ENCODE data around the gene JAG1. TPM values are rescaled to one million over a fixed set of nuclear protein-coding genes. Genes with fewer than 3 reads are reported as not detected.

JAG1 gene
- total RNA-seq, 1 experiment from 2014 or later, result 62.5 TPM

DNA sequence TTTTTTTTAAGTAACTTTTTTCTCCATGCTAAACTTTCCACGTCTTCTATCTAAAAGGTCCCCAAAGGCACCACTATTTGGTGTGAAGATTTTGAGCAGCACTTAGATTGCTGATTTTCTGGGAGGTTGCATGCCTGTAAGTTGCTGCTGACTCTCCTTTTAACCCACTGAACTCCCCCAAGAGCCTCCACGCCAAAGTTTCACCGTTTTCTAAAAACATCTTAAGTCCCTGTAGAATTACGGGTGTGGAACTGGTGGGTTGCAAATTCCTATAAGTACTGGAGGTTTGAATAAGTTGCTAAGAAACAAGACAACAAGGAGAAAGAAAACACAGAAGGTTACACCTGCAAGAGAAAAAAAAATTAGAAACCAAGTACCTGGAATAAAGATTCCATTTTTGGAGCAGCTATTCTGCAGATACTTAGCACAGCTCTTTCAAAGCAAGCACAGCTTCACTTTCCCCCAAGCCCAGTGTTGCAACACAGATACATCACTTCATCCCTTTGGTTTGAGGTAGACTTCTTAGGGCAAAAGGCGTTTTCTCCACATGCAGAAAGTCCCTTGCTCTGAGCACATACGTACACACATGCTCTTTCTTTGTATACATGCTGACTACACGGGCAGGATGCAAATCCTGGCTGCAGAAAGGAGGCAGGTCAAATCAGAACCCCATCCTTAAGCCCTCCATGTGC lies 5.0 kb downstream of the JAG1 start:
- DNase-seq (ENCODE audit: low read depth), result no peak

DNA sequence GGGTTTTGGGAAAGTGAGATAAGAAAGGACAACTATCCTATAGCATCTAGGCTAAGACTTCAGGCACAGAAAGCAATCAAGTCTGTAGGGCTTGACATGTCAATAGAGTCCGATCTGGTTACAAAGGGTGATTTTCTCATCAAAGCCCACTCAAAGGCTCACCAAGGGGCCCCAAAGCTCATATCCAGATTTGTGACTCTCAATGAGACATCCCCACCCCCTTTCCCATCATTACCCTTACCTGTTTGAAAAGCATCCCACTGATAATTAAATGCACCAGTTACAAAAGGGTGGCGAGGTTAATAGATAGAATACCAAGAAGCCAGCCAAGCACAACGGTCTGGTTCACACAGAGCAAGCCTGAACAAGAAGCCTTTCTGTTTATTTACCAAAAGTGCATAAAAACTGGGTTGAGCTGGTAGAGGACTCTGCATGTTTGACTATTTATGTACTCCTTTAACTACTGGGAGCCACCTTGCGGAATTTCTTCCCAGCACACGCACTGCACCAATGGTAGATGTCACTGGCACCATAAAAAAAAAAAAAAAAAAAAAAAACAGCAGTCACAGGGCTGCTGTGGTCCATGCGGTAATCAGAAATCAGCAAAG lies 6.1 kb downstream of the JAG1 start:
- DNase-seq (ENCODE audit: low read depth), result no peak

- DNase-seq (ENCODE audit: low read depth), result no peak
Measured at GRCh38 chr20:10667077-10667401, 6.8 kb downstream of the JAG1 start.

- no peak for DNase-seq (ENCODE audit: low read depth)
Measured at GRCh38 chr20:10666221-10667076, 7.3 kb downstream of the JAG1 start.

GRCh38 chr20:10665791-10666190 lies 8.0 kb downstream of the JAG1 start:
- DNase-seq (ENCODE audit: low read depth), result no peak

- DNase-seq (ENCODE audit: low read depth), result no peak
Measured at GRCh38 chr20:10665027-10665561, 8.7 kb downstream of the JAG1 start.

DNA sequence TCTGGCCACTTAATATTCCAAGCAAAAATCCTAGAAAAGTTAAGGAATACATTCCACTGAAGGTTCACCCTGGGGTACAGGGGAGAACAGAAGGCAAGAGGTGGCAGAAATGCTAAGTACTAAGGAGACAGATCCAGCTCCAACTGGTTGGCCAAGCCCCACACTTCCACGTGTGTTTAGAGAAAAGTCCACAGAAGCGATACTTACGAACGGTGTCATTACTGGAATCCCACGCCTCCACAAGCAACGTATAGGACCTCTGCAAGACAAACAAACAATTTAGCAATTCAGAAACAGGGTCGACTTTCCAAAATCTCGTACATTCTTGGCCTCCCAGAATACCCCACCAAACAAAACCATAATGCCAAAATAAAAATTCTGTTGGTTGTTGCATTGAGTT lies 10.0 kb downstream of the JAG1 start:
- DNase-seq (ENCODE audit: low read depth), result no peak

DNA sequence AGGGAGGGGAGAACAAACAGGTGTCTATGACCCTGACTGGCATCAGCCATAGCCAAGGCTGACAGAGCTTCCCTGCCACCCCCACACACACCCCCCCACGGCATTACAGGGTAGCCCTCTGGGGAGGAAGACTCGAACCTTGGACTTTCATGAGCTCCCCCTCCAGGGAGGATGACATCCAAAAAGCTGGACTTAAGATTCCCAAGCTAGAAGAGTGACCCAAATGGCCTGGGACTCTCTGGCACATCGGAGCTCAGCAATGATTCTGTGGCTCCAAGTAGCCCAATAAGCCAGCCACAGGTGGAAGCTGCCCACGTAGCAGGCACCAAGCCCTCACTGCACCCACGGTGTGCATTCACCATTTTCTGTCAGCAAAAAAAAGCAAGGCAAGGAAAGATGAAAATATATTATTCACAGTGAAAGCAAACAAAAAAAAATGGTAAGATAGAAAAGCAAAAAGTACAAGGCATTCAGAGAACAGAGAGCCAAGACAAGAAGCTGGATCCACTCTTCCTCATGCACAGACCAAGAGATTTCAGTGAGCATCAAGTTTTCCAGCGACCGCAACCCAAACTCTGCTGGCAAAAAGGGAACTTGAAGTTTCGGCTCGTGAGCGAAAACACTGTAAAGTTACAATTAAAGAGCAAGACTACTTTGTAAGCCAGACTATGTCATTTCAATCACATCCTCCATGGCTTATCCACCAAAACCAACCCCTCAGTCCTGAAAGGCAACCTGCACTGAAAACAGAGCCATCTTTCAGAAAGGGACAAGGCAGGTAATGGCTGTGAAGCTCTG lies 10.9 kb downstream of the JAG1 start:
- no peak for DNase-seq (ENCODE audit: low read depth)

GRCh38 chr20:10662151-10662550 lies 11.6 kb downstream of the JAG1 start:
- no peak for DNase-seq (ENCODE audit: low read depth)

DNA sequence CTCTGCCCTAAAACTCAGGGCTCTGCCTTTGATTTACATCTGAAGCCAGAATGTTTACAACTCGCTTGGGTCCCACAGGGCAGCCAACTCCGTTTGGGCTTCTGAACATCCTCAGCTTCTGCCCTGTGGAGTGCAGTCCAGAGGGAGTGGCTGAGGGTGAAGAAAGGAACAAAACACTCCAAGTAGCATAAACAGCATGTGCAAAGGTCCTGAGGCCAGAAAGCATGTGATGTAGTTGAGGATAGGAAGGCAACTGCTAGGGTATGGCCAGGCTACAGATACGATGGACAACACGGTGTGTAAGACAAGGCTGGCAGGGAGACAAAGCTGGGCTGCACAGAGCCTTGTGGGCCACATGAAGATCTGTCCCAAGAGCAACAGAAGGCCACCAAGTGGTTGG lies 12.5 kb downstream of the JAG1 start:
- no peak for DNase-seq (ENCODE audit: low read depth)

DNA sequence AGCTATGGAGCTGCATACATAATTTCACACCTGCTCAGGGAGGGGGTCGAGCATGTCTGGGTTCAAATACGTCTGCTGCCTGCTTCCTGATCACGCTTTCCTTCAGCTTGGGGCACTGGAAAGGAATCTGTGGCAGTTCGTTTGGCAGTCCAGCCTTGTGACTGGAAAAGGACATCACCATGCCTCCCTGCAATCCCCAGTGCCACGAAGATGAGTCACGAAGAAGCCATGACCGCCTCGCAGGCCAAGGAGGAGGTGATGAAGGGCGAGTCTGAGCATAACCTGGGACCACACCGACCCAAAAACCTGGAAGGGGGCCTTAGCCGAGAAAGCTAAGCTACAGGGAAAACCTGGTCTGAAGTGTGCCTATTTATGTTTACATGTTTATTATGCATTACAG lies 13.1 kb downstream of the JAG1 start:
- no peak for DNase-seq (ENCODE audit: low read depth)

DNA sequence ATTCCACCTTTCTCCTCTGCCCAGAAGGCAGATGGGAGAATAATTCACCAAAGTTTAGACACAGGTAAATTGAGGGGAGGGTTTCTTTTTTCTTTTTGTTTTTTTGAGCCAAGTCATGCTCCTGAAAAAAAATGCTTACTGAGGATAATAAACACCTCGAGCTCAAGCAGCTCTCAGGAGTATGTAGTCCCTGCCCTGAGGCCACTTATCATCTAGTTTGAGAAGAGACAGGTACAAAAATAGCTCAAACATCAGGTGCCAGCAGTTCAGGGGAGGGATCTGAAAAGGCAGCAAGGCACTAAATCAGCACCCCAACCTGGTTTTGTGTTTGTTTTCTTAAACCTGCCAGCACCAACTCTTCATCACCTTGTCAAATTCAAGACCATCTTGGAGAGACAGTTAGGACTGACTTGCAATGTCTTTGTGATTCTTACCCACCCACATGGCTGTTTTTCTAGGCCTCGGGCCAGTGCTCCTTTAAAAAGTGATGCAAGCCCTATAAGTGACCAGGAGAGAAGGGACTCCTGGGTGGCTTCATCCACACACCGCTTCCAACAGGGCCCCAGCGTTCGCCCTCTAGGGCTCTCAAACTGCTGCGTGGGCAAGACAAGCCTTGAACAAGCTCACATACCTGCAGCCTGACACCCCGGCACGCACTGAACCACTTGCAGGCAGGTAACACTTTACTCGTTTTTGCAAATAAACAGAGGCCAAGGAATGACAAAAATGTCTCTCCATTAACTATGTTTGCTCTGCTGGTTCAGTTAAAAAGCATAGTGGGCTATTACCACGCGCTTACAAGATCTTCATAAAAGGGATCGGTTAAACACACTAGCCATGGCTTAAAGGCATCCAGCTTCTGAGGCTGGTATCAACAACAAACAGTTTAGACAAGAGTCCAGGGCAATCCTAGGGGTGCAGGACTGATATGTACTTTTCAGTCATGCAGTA lies 13.9 kb downstream of the JAG1 start:
- no peak for DNase-seq (ENCODE audit: low read depth)

DNA sequence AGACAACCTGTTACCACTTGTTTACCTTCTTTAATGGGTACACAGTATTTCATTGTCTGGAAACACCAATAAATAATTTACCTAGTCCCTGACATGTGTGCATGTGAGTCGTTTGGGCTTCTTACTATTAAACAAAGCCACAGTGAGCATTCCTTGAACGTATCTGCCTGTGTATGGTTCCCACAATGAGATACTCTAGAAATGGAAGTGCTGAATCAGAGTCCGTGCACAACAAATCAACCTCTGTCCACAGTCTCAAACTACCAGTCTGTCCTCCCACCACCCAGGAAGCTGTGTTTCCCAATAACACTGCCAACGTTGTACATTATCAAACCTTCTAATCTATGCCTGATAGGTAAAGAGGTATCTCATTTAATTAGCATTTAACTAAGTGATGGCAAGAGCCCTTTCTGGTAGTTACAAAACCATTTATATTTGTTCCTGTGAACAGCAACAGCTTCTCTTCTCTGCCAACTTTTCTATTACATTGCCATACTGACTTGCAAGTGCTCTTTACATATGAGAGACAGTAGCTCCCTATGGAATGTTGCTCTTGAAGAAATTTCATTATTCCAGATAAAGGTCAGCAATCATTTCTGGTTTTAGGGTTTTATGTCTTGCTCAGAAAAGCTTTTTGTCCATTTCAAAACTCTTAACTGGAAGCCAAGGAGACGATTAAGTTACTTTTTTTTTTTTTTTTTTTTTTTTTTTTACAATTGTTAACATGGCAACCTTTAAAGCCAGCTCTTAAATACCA lies 14.7 kb downstream of the JAG1 start:
- DNase-seq (ENCODE audit: low read depth), result no peak

- no peak for DNase-seq (ENCODE audit: low read depth)
Measured at GRCh38 chr20:10658051-10658823, 15.6 kb downstream of the JAG1 start.

GRCh38 chr20:10657453-10657852 lies 16.3 kb downstream of the JAG1 start:
- DNase-seq (ENCODE audit: low read depth), result no peak

- DNase-seq (ENCODE audit: low read depth), result no peak
Measured at GRCh38 chr20:10655720-10656669, 17.8 kb downstream of the JAG1 start.

- DNase-seq (ENCODE audit: low read depth), result no peak
Measured at GRCh38 chr20:10654630-10655029, 19.2 kb downstream of the JAG1 start.

GRCh38 chr20:10654250-10654610 lies 19.6 kb downstream of the JAG1 start:
- DNase-seq (ENCODE audit: low read depth), result no peak

Measured in Daoy (cell line).